Loucy (cell line): ENCODE data around the gene WDR5B.

Experiments
- H2AFZ ChIP-seq: fragments of 200-600 bp; sonication (generic); 2 replicates; pipeline ENCODE4 v1.6.0; 2016; ENCODE audit warnings: antibody characterized with exemption, mild to moderate bottlenecking, low read length, moderate library complexity
- H3F3A ChIP-seq: fragments of 200-600 bp; 2 replicates; pipeline ENCODE4 v1.6.0; 2016; ENCODE audit warnings: antibody characterized with exemption, low read depth, mild to moderate bottlenecking
- H3K27me3 ChIP-seq: fragments of 200-600 bp; sonication (generic); 2 replicates; pipeline ENCODE4 v1.6.1; 2014; ENCODE audit warnings: low read length, mild to moderate bottlenecking; ENCODE audit not compliant: insufficient read depth, poor library complexity, severe bottlenecking
- H3K36me3 ChIP-seq: fragments of 200-600 bp; sonication (generic); 2 replicates; pipeline ENCODE4 v1.6.1; 2016; ENCODE audit warnings: low read length; ENCODE audit not compliant: insufficient read depth
- H3K4me1 ChIP-seq: fragments of 200-600 bp; sonication (generic); 2 replicates; pipeline ENCODE4 v1.5.1; 2014; ENCODE audit warnings: low read length, mild to moderate bottlenecking; ENCODE audit not compliant: insufficient read depth, poor library complexity, severe bottlenecking
- H3K4me2 ChIP-seq: fragments of 200-600 bp; sonication (generic); 2 replicates; pipeline ENCODE4 v1.6.0; 2014; ENCODE audit warnings: antibody characterized with exemption, low read length, low read depth, mild to moderate bottlenecking; ENCODE audit not compliant: poor library complexity, severe bottlenecking
- H3K4me3 ChIP-seq: fragments of 200-600 bp; sonication (generic); 2 replicates; pipeline ENCODE4 v1.5.1; 2014; ENCODE audit warnings: low read length, mild to moderate bottlenecking, mixed read lengths; ENCODE audit not compliant: poor library complexity, severe bottlenecking
- H3K79me2 ChIP-seq: fragments of 200-600 bp; sonication (generic); 2 replicates; pipeline ENCODE4 v1.6.1; 2014; ENCODE audit warnings: low read length; ENCODE audit not compliant: insufficient read depth
- H3K9ac ChIP-seq: fragments of 200-600 bp; sonication (generic); 2 replicates; pipeline ENCODE4 v1.6.0; 2014; ENCODE audit warnings: mild to moderate bottlenecking, low read depth, low read length, moderate library complexity; ENCODE audit not compliant: poor library complexity, severe bottlenecking
- H3K9me2 ChIP-seq: fragments of 200-600 bp; sonication (generic); replicated peaks from 2 replicates; pipeline ENCODE4 v1.6.1; 2016; ENCODE audit warnings: low read depth, low read length, mixed read lengths
- H3K9me3 ChIP-seq: fragments of 200-600 bp; sonication (generic); 2 replicates; pipeline ENCODE4 v1.6.1; 2014; ENCODE audit warnings: mild to moderate bottlenecking, antibody characterized with exemption, low read length, low read depth; ENCODE audit not compliant: insufficient read depth
- H4K20me1 ChIP-seq: fragments of 200-600 bp; sonication (generic); 2 replicates; pipeline ENCODE4 v1.6.0; 2014; ENCODE audit warnings: antibody characterized with exemption, low read length, mild to moderate bottlenecking; ENCODE audit not compliant: insufficient read depth, poor library complexity, severe bottlenecking
- CTCF ChIP-seq: fragments of 200-600 bp; sonication (generic); conservative IDR thresholded peaks from 2 replicates; pipeline ENCODE4 v1.5.1; 2014; ENCODE audit warnings: mild to moderate bottlenecking, antibody characterized with exemption, low read length
- EZH2phosphoT487 ChIP-seq: fragments of 200-600 bp; IDR thresholded peaks from 2 replicates; pipeline ENCODE4 v1.6.1; 2018; ENCODE audit warnings: antibody characterized with exemption, mild to moderate bottlenecking, moderate library complexity, borderline replicate concordance

Gene WDR5B

GRCh38 chr3:122427857-122428471 is 12.1 kb upstream of the WDR5B start:
- Histone ChIP-seq H3K4me2 (no peak overlapping the region), H3K4me1 (no peaks in the 10 kb centered on the region), H3F3A (no peaks in the 10 kb centered on the region), H4K20me1 (no peaks in the 10 kb centered on the region), H3K9me2 (no peaks in the 10 kb centered on the region), H3K9me3 (no peaks in the 10 kb centered on the region), H3K79me2 (no peaks in the 10 kb centered on the region), H3K9ac (no peak overlapping the region), H2AFZ (no peak overlapping the region), H3K4me3 (no peak overlapping the region), H3K27me3 (no peaks in the 10 kb centered on the region), H3K36me3 (peaks cover 50% of the 10 kb centered on the region; the same call in 1 of the 2 replicates)
- TF ChIP-seq CTCF (no peak), EZH2phosphoT487 (no peak)

- no peak for TF ChIP-seq EZH2phosphoT487
- no peak for TF ChIP-seq CTCF
- Histone ChIP-seq H3F3A (peaks cover 4% of the 10 kb centered on the region; the same call in 1 of the 2 replicates), H3K9me3 (no peaks in the 10 kb centered on the region), H3K4me1 (peaks cover 7% of the 10 kb centered on the region), H3K79me2 (peaks cover 8% of the 10 kb centered on the region), H3K9ac (no peak overlapping the region), H2AFZ (no peak overlapping the region), H3K27me3 (no peaks in the 10 kb centered on the region), H3K36me3 (peaks cover 24% of the 10 kb centered on the region; the same call in 1 of the 2 replicates), H3K9me2 (no peaks in the 10 kb centered on the region), H3K4me3 (no peak overlapping the region), H3K4me2 (no peak overlapping the region), H4K20me1 (no peaks in the 10 kb centered on the region)
Measured at GRCh38 chr3:122421836-122422235, 6.0 kb upstream of the WDR5B start.

- H2AFZ ChIP-seq: no peak overlapping the region
- no peaks in the 10 kb centered on the region for H3K27me3 ChIP-seq
- peaks cover 11% of the 10 kb centered on the region for H3K4me1 ChIP-seq
- H3K4me2 ChIP-seq: no peak overlapping the region
- H3F3A ChIP-seq: peaks cover 4% of the 10 kb centered on the region; the same call in 1 of the 2 replicates
- no peaks in the 10 kb centered on the region for H3K9me3 ChIP-seq
- H3K4me3 ChIP-seq: no peak overlapping the region
- peaks cover 17% of the 10 kb centered on the region; the same call in 1 of the 2 replicates for H3K36me3 ChIP-seq
- H4K20me1 ChIP-seq: no peaks in the 10 kb centered on the region
- no peak overlapping the region for H3K9ac ChIP-seq
- H3K79me2 ChIP-seq: peaks cover 12% of the 10 kb centered on the region
- no peak for TF ChIP-seq CTCF
- TF ChIP-seq EZH2phosphoT487: no peak
- H3K9me2 ChIP-seq: no peaks in the 10 kb centered on the region
Measured at GRCh38 chr3:122421101-122421500, 5.2 kb upstream of the WDR5B start.
